HepG2 (cell line): Measurements from ENCODE around the gene PEMT. TPM values are rescaled to one million over a fixed set of nuclear protein-coding genes. Genes with fewer than 3 reads are reported as not detected.

Experiments
- CAMTA2 ChIP-seq: sonication (generic); formaldehyde crosslinking; IDR thresholded peaks from 2 replicates; pipeline ENCODE4 v1.4.0; 2020; ENCODE audit warnings: mild to moderate bottlenecking, missing genetic modification reagents, borderline replicate concordance
- ELF4 ChIP-seq: sonication (generic); formaldehyde crosslinking; IDR thresholded peaks from 2 replicates; pipeline ENCODE4 v1.5.0; 2020; ENCODE audit warnings: missing genetic modification reagents, mild to moderate bottlenecking, moderate library complexity, borderline replicate concordance
- NFRKB ChIP-seq: fragments of 450-650 bp; IDR thresholded peaks from 2 replicates; pipeline ENCODE4 v1.6.1; 2017
- SSRP1 ChIP-seq: IDR thresholded peaks from 2 replicates; pipeline ENCODE4 v1.6.1; 2016; ENCODE audit warnings: control low read depth
- TCF7L2 ChIP-seq: IDR thresholded peaks from 2 replicates; pipeline ENCODE4 v1.6.1; 2011; ENCODE audit warnings: mild to moderate bottlenecking, low read depth, low read length, moderate library complexity
- TSC22D2 ChIP-seq: sonication (generic); formaldehyde crosslinking; IDR thresholded peaks from 2 replicates; pipeline ENCODE4 v1.5.1; 2020; ENCODE audit warnings: missing genetic modification reagents, mild to moderate bottlenecking, borderline replicate concordance
- ZBTB3 ChIP-seq: sonication (generic); formaldehyde crosslinking; IDR thresholded peaks from 2 replicates; pipeline ENCODE4 v1.4.0; 2020; ENCODE audit warnings: low read depth, mild to moderate bottlenecking, moderate library complexity, missing genetic modification reagents, borderline replicate concordance
- ZMAT3 ChIP-seq: sonication (generic); formaldehyde crosslinking; conservative IDR thresholded peaks from 2 replicates; pipeline ENCODE4 v1.7.0; 2021; ENCODE audit warnings: missing genetic modification reagents
- ZNF101 ChIP-seq: sonication (generic); formaldehyde crosslinking; IDR thresholded peaks from 2 replicates; pipeline ENCODE4 v1.4.0; 2020; ENCODE audit warnings: mild to moderate bottlenecking, low read depth, missing genetic modification reagents, borderline replicate concordance
- ZNF331 ChIP-seq: sonication (generic); formaldehyde crosslinking; IDR thresholded peaks from 2 replicates; pipeline ENCODE4 v1.4.0; 2020; ENCODE audit warnings: missing genetic modification reagents
- ZNF34 ChIP-seq: sonication (generic); formaldehyde crosslinking; IDR thresholded peaks from 2 replicates; pipeline ENCODE4 v1.4.0; 2020; ENCODE audit warnings: mild to moderate bottlenecking, missing genetic modification reagents, borderline replicate concordance
- ZNF547 ChIP-seq: sonication (generic); formaldehyde crosslinking; IDR thresholded peaks from 2 replicates; pipeline ENCODE4 v1.5.1; 2020; ENCODE audit warnings: mild to moderate bottlenecking, missing genetic modification reagents
- ZNF670 ChIP-seq: sonication (generic); formaldehyde crosslinking; IDR thresholded peaks from 2 replicates; pipeline ENCODE4 v1.8.0; 2022; ENCODE audit warnings: mild to moderate bottlenecking, missing genetic modification reagents, borderline replicate concordance
- polyA plus RNA-seq, 8 experiments: library from polyadenylated mRNA; depleted of rRNA in 3 of 8; stranded (reverse) in 7 of 8; unstranded in 1 of 8; fragments of >200 nt; fragmentation: Illumina TruSeq in 4 of 8; extraction: Trizol in 4 of 8; gene quantifications; 2 replicates each; pipeline versions ENCODE4 v1.2.1 to v1.2.3, GENCODE V29; 2011 to 2016; ENCODE audit warnings: low read depth in 4 of 8, missing spikeins in 1 of 8, mixed read lengths in 1 of 8; ENCODE audit not compliant: insufficient read depth in 1 of 8
- total RNA-seq, 5 experiments: library from RNA; depleted of rRNA; stranded (reverse); fragments of >200 nt; fragmentation: Illumina TruSeq; extraction: Trizol; gene quantifications; 2 replicates each; pipeline ENCODE4 v1.2.3, GENCODE V29; 2016; ENCODE audit warnings: low read depth in 1 of 5
- TF ChIP-seq, protein P1 (sequence below): sonication (generic); formaldehyde crosslinking; IDR thresholded peaks from 2 replicates; pipeline ENCODE4 v1.4.0; 2020; ENCODE audit warnings: mild to moderate bottlenecking, missing genetic modification reagents
- TF ChIP-seq, protein P2 (sequence below): IDR thresholded peaks from 2 replicates; pipeline ENCODE4 v1.6.1; 2018; ENCODE audit warnings: missing genetic modification reagents
- TF ChIP-seq, protein P3 (sequence below): sonication (generic); formaldehyde crosslinking; IDR thresholded peaks from 2 replicates; pipeline ENCODE4 v1.4.0; 2020; ENCODE audit warnings: missing genetic modification reagents
- TF ChIP-seq, protein P4 (sequence below): sonication (generic); formaldehyde crosslinking; IDR thresholded peaks from 2 replicates; pipeline ENCODE4 v1.5.1; 2020; ENCODE audit warnings: mild to moderate bottlenecking, missing genetic modification reagents, moderate library complexity
- TF ChIP-seq, protein P5 (sequence below): IDR thresholded peaks from 2 replicates; pipeline ENCODE4 v1.6.1; 2016; ENCODE audit warnings: low read depth, missing genetic modification reagents, missing compliant biosample characterization
- TF ChIP-seq, protein P6 (sequence below): sonication (generic); formaldehyde crosslinking; conservative IDR thresholded peaks from 2 replicates; pipeline ENCODE4 v1.4.0; 2020; ENCODE audit warnings: missing genetic modification reagents

PEMT gene
- total and polyA plus RNA-seq, 2 of the 13 experiments (the other 11 are each of a cell fraction or from before 2014, with no cell fraction given) = 31.7 to 43.6 TPM

DNA sequence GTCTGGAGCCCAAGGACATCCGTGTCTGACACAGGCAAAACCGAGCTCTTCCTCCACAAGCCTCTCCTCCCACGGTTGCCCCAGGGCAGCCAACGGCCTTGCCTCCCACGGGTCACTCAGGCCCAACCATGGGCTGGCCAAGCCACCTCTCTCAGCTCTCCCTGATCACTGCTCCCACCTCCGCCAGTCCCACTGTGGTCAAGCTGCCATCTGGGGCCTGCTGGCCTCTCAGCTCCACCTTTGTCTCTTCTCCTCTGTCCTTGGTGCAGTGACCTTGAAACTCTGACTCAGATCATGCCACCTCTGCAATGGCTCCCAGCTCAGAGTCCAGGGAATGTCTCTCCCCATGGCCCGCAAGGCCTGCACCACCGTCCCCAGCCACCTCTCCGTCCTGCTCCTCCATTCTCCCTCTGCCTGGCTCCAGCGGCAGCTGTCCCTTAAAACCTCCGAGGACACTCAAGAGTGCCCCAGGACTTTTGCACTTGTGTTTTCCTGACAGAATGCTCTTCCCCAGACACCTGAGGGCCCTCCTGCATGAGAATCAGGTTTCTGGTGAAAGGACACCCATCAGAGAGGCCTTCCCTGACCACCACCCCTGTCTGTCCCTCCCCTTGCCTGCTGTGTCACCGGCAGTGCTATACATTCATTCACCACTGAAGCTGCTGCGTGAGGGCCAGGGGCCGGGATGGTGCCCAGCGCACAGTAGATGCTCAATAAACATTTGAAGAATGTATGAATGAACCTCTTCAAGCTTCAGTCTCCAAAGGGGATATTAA lies 19.3 kb downstream of the PEMT start (continued):
- TF ChIP-seq, protein P1, sequence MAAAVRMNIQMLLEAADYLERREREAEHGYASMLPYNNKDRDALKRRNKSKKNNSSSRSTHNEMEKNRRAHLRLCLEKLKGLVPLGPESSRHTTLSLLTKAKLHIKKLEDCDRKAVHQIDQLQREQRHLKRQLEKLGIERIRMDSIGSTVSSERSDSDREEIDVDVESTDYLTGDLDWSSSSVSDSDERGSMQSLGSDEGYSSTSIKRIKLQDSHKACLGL = no peak
- TF ChIP-seq NFRKB = no peak
- TF ChIP-seq ZNF670 = no peak
- TF ChIP-seq, protein P2, sequence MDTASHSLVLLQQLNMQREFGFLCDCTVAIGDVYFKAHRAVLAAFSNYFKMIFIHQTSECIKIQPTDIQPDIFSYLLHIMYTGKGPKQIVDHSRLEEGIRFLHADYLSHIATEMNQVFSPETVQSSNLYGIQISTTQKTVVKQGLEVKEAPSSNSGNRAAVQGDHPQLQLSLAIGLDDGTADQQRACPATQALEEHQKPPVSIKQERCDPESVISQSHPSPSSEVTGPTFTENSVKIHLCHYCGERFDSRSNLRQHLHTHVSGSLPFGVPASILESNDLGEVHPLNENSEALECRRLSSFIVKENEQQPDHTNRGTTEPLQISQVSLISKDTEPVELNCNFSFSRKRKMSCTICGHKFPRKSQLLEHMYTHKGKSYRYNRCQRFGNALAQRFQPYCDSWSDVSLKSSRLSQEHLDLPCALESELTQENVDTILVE (CRISPR knock-in tag) = no peak
- TF ChIP-seq, protein P3, sequence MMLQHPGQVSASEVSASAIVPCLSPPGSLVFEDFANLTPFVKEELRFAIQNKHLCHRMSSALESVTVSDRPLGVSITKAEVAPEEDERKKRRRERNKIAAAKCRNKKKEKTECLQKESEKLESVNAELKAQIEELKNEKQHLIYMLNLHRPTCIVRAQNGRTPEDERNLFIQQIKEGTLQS = peak; percentile 66
- no peak for TF ChIP-seq ZNF331 (CRISPR knock-in tag)
- no peak for TF ChIP-seq ZNF547 (CRISPR knock-in tag)
- TF ChIP-seq, protein P4, sequence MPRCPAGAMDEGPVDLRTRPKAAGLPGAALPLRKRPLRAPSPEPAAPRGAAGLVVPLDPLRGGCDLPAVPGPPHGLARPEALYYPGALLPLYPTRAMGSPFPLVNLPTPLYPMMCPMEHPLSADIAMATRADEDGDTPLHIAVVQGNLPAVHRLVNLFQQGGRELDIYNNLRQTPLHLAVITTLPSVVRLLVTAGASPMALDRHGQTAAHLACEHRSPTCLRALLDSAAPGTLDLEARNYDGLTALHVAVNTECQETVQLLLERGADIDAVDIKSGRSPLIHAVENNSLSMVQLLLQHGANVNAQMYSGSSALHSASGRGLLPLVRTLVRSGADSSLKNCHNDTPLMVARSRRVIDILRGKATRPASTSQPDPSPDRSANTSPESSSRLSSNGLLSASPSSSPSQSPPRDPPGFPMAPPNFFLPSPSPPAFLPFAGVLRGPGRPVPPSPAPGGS (CRISPR knock-in tag) = peak; percentile 48; the same call in 1 of the 2 replicates
- TF ChIP-seq, protein P5, sequence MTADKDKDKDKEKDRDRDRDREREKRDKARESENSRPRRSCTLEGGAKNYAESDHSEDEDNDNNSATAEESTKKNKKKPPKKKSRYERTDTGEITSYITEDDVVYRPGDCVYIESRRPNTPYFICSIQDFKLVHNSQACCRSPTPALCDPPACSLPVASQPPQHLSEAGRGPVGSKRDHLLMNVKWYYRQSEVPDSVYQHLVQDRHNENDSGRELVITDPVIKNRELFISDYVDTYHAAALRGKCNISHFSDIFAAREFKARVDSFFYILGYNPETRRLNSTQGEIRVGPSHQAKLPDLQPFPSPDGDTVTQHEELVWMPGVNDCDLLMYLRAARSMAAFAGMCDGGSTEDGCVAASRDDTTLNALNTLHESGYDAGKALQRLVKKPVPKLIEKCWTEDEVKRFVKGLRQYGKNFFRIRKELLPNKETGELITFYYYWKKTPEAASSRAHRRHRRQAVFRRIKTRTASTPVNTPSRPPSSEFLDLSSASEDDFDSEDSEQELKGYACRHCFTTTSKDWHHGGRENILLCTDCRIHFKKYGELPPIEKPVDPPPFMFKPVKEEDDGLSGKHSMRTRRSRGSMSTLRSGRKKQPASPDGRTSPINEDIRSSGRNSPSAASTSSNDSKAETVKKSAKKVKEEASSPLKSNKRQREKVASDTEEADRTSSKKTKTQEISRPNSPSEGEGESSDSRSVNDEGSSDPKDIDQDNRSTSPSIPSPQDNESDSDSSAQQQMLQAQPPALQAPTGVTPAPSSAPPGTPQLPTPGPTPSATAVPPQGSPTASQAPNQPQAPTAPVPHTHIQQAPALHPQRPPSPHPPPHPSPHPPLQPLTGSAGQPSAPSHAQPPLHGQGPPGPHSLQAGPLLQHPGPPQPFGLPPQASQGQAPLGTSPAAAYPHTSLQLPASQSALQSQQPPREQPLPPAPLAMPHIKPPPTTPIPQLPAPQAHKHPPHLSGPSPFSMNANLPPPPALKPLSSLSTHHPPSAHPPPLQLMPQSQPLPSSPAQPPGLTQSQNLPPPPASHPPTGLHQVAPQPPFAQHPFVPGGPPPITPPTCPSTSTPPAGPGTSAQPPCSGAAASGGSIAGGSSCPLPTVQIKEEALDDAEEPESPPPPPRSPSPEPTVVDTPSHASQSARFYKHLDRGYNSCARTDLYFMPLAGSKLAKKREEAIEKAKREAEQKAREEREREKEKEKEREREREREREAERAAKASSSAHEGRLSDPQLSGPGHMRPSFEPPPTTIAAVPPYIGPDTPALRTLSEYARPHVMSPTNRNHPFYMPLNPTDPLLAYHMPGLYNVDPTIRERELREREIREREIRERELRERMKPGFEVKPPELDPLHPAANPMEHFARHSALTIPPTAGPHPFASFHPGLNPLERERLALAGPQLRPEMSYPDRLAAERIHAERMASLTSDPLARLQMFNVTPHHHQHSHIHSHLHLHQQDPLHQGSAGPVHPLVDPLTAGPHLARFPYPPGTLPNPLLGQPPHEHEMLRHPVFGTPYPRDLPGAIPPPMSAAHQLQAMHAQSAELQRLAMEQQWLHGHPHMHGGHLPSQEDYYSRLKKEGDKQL = no peak
- no peak for TF ChIP-seq ZBTB3 (CRISPR knock-in tag)
- no peak for TF ChIP-seq CAMTA2 (CRISPR knock-in tag)
- TF ChIP-seq ZMAT3 (CRISPR knock-in tag) = 0 out of 2 replicates have a peak, but pooled peaks have one; percentile 20
- TF ChIP-seq, protein P6, sequence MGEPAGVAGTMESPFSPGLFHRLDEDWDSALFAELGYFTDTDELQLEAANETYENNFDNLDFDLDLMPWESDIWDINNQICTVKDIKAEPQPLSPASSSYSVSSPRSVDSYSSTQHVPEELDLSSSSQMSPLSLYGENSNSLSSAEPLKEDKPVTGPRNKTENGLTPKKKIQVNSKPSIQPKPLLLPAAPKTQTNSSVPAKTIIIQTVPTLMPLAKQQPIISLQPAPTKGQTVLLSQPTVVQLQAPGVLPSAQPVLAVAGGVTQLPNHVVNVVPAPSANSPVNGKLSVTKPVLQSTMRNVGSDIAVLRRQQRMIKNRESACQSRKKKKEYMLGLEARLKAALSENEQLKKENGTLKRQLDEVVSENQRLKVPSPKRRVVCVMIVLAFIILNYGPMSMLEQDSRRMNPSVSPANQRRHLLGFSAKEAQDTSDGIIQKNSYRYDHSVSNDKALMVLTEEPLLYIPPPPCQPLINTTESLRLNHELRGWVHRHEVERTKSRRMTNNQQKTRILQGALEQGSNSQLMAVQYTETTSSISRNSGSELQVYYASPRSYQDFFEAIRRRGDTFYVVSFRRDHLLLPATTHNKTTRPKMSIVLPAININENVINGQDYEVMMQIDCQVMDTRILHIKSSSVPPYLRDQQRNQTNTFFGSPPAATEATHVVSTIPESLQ (CRISPR knock-in tag) = no peak
- TF ChIP-seq ZNF34 = no peak
- TF ChIP-seq ELF4 (CRISPR knock-in tag) = no peak
- no peak for TF ChIP-seq TCF7L2
- no peak for TF ChIP-seq ZNF101 (CRISPR knock-in tag)
- TF ChIP-seq SSRP1 = no peak
- no peak for TF ChIP-seq TSC22D2 (CRISPR knock-in tag)
